HG03139 (cell line): ENCODE data around the gene PEX5L.
A peak's percentile ranks its signal among the peaks of the same experiment; 100 is the strongest.

Experiments
- ATAC-seq: cut with Tn5 transposase; IDR thresholded peaks from one replicate; pipeline ENCODE4 v1.9.1; 2021; ENCODE audit not compliant: unreplicated experiment

The PEX5L gene

DNA sequence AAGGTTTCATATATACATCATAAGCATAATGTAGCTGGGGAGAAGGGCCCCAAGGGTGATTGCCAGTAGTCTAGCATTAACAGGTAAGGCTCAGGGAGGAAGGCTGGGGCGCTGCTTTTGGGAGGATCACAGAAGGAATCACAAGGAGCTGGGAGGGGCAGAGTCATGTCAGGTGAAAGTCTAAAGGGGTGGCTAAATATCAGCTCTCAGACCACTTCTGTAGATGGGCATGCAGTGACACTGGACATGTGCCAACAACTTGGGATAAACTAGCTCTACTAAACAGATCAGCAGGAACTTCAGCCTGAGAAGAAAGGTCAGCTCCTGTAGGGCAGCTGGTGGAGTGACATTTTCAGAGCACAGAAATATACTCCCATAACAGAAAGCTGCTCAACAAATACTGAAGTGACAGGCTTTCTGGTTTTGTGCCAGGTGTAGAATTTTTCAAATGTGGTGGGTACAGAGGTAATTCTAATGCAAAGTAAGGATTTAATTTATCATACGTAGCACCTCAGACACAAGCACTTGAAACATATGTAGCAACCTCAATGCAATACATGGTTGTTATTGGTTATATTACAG lies 79.4 kb downstream of the PEX5L start:
- no peak for ATAC-seq

GRCh38 chr3:179956416-179956830 lies 80.3 kb downstream of the PEX5L start:
- peak; percentile 84 for ATAC-seq

DNA sequence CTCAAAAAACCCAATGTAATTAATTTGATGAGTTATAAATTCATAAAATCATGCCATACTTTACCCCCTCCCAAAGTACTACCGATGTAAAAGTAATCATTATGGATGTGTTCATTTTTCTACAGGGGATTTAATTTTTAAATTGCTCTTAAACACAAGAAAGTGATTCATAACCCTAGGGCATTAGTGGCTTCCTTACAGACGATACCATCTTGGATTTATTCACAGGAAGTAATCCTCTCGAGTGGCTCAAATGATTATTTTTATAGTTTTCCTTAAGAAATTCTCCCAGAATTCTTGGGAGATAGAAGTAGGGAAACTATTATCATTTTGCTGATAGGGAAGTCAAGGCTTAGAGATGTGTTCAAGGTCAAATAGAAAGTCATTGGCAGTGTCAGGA lies 80.9 kb downstream of the PEX5L start:
- ATAC-seq: no peak

DNA sequence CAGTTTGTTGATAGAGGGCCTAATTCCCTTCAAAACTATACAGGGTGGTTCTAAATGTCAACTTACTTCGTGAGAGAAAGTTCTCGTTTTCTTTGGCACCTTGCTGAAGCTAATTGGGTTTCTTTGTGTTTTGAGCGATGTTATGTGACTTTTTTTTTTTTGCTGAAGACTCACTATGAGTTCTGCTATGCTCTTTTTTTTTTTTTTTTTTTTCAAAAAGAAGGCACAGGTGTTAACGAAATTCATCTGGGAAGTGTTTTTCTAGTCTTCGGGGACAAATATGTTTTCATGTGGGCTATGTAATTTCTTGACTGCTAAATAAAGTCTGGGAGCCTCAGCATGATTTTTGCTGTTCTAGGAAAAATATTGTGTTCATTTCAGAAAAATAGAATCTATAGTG lies 81.5 kb downstream of the PEX5L start:
- no peak for ATAC-seq

DNA sequence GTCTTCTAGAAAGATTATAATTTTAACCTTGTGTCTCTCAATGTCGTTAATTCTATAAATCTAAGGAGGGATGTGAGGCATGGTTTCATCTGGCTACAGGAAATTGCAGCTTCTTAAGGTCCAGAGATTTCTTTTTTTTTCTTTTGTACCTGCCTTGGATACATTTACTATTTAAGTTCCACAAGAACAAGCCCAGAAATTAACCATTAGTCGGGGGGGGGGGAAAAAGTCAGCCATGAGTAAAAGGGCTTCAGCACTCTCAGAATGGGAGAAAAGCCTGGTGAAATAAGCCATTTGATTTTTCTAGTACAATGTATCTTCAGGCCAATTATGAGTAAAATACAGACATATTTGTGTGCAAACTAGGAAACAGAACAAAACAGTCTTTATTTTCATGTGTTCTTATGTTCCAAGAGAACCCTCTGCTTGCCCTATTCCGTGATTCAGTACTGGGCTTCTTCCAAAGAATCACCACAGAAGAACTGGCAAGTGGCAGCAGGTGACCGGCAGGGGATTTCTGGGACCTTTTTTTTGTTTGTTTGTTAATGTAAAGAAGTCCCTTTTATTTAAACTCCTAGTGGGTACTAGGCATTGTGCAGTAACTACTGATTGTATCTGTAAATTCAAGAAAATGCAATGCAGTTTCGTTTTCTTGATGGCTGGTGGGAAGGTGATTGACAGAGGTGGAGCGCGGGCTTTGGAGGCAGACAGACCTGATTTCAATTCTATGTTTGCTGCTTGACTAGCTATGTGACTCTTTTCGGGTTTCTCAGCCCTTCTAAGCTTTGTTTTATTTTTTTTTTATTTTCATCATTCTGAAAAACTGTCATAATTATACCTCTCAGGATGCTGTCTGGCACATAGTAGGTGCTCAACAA lies 82.5 kb downstream of the PEX5L start:
- no peak for ATAC-seq

DNA sequence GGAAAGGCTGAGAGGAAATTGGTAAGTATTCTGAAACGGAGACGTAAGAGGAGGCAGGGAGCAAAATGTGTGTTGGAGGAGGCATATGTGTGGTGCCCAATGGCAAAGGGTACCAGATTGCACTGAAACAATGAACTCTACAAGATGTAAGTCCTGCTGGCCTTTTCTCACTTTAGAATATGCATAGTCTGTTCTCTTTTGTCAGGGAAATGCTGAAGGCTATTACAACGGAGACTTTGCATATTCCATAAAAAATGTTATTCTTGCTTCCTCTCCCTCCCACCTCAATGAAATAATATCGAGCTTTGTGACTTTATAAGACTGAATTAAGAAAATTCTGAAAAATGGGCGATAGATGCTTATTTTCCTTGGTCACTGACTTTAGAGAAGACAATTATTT lies 85.9 kb downstream of the PEX5L start:
- ATAC-seq: no peak

DNA sequence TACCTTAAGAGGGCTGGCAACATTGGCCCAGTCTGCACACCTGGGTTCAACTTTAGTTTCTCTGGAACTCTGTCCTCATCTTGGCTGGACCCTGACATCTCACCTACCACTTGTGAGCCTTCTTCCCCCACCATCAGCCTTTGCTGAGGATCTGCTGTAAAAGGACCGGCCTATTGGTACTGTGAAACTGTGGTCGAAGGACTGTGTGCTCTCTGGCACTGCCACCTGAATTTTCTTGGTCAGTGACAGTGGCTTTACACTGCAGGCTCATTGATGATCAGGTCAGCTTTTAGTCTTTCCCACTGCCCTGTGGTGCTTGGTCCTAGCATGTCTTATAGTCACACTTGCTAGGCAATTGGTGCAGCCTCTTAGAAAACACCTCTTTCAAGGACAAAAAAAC lies 86.9 kb downstream of the PEX5L start:
- peak; percentile 31 for ATAC-seq

DNA sequence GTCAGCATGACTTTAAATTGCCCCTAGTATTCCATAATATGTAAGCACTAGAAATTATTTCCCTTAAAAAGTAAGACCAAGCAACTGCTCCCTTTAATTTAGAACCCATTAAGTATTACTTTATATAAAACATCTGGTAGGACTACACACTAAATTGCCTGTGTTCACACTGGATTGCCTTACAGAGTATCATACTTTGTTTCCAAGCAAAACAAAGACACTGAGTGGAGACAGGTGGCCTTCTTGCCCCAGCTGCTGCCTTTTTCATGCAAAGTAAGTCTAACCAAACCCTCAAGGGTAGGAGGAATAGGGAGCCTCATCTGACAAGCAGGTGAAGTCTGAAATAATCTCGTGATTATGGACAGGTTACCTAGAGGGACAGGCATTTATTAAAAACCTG lies 87.3 kb downstream of the PEX5L start:
- peak; percentile 88 for ATAC-seq

GRCh38 chr3:179948740-179949139 lies 88.0 kb downstream of the PEX5L start:
- ATAC-seq: no peak

DNA sequence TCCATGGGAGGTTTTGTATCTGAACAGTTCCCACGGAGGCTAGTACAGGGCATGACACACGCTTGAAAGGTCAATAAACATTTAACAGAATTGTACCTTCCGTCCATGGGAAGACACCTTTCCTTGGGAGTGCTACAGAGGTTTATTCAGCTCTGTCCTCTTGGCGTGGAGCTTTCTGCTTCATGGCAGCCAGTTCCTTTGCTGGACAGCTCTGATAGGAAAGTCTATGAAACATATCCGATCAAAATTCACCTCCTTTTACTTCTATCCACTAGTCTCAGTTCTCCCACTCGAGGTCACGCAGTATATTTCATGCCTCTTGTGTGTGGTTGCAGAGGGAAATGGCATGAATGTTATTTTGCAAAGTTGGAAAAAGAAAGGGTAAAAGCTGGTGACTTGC lies 91.2 kb downstream of the PEX5L start:
- ATAC-seq: no peak

DNA sequence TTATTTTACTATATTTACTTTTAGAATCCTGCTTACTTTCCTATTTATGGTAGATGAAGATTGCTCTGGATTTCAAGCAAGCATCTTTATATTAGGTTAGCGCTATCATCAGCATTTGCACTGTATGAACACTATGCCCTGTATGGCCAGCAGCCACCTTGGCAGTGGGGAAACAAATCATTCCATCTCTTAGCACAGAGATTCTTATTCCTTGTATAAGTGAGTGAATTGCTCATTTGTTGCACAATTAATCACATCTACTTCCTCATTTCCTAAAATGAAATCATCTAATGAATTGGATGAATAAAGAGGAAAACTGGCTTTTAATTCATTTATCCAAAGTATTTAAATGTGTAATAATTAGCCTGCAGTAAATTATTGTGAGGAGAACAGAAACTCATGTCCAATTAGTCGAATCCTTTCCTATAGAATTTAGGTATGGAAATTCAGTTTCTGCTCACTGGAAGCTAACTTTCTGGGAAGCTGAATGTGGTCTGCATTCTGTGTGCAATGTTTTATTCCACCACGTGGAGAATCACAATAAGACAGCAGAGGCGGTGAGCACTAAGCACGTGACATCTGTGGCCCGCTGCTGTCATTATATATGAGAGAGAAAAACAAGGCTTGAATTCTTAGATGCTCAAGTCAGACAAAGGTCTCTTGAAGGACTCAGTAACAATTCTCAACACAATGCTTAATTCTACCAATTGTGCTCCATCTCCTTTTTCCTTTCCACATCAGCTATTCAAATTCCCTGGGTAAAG lies 93.4 kb downstream of the PEX5L start:
- no peak for ATAC-seq

DNA sequence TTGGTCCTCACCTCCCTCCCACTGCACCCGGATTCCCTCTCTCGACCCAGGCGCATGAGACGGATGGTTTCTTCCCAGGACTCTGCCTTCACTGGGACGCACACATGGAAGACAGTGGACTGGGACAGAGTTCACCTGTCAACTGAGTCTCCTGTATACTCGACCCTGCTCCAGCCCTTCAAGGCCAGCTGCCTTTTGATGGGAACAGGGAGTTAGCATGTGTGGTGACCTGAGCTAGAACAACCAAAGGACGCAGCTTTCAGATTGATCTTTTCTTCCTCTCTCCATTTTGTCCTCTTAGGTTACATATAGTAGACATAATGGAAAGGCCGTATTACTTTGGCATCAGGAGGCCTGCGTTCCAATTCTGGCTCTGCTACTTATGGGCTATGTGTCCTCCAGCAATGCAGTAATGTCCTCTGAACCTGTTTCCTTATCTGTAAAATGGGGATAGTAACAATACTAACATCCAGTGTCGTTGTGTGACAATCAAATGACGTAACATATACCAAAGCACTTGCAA lies 94.1 kb downstream of the PEX5L start:
- peak; percentile 22 for ATAC-seq

DNA sequence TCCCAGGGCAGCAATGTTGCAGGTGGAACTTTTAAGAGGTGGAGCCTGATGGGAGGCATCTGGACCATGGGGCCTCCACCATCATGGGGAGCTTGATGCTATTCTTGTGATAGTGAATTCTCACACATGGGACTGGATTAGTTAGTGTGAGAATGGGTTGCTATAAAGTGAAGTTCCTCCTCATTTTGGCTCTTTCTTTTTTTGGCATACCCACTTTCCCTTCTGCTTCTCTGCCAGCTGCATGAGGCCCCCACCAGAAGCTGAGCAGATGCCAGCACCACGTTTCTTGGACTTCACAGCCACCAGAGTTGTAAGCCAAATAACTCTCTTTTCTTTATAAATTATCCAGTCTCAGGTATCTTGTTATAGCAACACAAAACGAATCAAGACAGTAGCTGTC lies 101.0 kb downstream of the PEX5L start:
- ATAC-seq: no peak

- no peak for ATAC-seq
Observed at GRCh38 chr3:179933914-179934313, 102.8 kb downstream of the PEX5L start.

- ATAC-seq: no peak
Observed at GRCh38 chr3:179933080-179933479, 103.7 kb downstream of the PEX5L start.

DNA sequence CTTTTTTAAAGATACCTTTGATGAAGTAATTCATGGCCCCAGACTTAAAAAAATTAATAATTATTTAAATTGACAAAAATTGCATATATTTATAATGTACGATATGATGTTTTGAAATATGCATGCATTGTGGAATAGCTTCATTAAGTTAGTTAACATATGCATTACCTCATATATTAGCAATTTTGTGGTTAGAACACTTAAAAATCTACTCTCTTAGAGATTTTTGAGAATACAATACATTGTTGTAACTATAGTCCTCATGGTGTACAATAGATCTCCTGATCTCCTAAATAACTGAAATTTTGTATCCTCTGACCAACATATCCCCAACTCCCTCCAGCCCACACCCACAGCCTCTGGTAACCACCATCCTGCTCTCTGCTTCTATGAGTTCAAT lies 104.1 kb downstream of the PEX5L start:
- ATAC-seq: no peak

GRCh38 chr3:179929091-179929529 lies 107.6 kb downstream of the PEX5L start:
- no peak for ATAC-seq

- no peak for ATAC-seq
Observed at GRCh38 chr3:179927191-179927590, 109.5 kb downstream of the PEX5L start.

DNA sequence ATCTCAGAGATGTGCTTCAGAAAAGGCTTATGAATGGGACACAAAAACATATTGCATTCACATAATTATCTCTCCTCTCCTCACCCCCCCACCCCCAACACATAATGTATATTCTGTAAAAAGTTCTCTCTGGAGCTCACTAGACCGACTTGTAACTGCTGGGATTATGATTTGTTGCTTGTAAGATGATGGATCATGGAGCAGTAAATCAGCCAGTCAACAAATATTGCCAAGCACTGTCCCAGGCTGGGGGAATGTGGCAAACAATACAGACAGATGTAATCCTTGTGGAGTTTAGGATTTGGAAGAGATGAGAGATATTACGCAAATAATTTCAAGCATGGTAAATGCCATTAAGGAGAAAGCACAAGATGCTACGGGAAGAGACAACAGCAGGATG lies 114.8 kb downstream of the PEX5L start:
- ATAC-seq: no peak

DNA sequence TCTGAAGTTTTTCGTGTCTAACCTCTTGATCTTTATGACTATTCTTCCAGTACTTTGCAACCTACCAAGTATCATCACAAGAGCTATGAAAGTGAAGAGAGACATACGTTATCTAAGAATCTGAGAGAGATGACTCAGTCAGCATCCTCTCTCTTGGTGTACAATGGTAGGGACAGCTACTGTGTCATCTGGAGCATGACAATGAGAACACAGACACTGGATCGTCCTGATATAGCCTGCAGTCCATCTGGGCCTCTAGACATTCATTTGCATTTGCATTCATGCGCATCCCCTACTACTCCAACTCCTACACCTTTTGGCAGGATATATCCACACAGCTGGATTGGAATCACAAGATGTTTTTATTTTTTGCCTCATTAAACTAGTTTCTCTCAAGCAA lies 115.2 kb downstream of the PEX5L start:
- peak; percentile 86 for ATAC-seq

DNA sequence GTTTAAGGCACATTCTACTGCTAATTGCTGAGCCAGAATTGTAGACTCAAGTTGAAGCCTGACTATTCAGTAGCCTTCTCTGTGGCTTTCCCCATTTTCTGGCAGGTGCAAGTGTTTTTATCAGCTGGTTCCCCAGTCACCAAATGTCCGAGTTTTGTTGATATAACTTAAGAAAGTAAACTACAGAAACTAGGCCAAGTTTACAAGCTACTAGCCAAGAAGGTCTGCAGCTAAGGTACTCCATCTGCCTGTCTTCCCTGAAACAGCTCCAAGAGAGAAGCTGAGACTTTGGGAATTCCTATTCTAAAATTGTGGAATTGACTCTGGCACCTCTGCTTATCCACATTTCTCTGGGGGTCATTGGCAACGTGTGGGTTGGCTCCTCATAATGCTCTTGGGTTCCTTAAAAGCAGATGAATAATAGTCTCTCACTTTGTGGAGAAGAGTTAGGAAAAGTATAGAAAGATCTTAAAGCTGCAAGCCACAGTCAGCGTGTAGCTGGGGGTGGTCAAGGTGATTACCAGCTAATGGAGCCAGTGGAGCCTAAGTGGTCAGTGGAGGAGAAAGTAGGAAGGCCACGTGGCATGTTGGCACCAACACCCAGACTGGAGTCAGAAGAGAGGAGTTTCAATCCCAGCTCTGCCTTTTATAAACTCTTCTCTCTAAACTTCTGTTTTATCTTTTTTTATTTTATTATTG lies 128.8 kb downstream of the PEX5L start:
- ATAC-seq: no peak
